ENCODE data around the gene LTBR.
"Not testable (repeated sequence)": the region's sequence is repeated elsewhere in the genome, so short reads cannot be mapped to it uniquely, and the experiment has no call there.

LTBR gene

GRCh38 chr12:6424008-6424347 is 40.0 kb downstream of the LTBR start:
- DNase-seq, result no peak
- no peak for TF ChIP-seq CTCF (IDR thresholded peaks at IDR 0.05; ENCODE audit: low read depth, low read length, missing control alignments)
- H3K4me3 ChIP-seq (ENCODE audit: low read depth, low read length), result no peak overlapping the region
- H3K36me3 ChIP-seq (replicated peaks), result no peaks in the 10 kb centered on the region
- no peaks in the 10 kb centered on the region for H3K27me3 ChIP-seq (replicated peaks)
- H3K27ac ChIP-seq, result no peak overlapping the region
- in situ Hi-C loops (cut with HindIII; ENCODE audit: low pct_ligation_motif_present, low sequenced_read_pairs), result no loop called here

DNA sequence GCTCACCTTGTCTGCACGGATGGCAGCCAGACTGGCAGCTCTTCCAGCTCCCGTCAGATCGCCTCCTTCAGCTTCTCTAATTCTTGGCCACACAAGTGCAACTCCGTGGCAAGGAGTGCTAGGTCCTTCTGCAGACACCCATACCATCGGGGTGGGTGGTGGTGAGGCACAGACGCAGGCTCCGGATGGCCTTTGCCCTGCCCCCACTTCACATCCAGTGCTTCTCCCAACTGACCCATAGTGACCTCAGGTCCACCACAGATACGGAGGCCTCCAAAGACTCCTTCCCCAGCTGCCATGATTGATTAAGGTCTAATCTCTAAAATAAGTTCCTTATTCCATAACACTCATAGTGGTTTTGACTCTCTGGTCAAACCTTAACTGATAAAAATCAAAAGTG is 40.9 kb downstream of the LTBR start:
- Histone ChIP-seq H3K4me3 (ENCODE audit: low read depth, low read length) (no peak overlapping the region), H3K36me3 (replicated peaks) (no peaks in the 10 kb centered on the region), H3K27ac (no peak overlapping the region), H3K27me3 (replicated peaks) (no peaks in the 10 kb centered on the region)
- DNase-seq, result no peak
- in situ Hi-C loops (cut with HindIII; ENCODE audit: low pct_ligation_motif_present, low sequenced_read_pairs), result no loop called here
- no peak for TF ChIP-seq CTCF (IDR thresholded peaks at IDR 0.05; ENCODE audit: low read depth, low read length, missing control alignments)

DNA sequence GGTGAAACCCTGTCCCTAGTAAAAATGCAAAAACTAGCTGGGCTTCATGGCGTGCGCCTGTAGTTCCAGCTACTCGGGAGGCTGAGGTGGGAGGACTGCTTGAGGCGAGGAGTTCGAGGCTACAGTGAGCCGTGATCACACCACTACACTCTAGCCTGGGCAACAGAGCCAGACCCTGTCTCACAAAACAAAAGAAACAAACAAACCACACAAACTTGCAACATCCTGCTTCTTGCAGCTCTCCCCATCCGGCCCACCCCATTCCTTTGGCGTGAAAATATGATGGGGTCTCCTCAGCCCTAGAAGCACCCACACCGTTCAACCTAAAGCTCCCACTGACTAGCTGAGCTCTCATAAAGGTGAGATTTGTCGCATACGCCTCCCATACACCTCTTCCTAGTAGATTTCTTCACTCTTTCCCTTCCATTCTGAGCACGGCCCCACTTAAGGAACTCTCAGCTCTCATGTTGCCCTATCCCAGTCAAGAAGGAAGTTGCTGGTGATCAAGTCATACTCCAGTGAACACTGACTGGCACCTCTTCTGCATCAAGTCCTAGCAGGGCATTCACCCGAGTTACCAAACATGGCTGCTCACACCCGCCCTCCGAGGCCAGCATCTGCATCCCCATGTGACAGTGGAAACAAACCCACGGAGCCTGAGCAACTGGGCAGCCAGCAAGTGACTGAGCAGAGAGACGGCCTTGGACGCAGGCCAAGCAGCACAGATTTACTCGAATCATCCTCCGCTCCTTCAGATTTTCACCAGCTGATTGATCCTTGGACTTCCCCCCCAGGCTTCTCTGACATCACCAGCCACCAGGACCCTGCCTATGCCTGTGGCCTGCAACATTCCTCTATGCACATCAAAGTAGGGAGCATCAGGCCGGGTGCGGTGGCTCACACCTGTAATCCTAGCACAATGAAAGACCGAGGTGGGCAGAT is 41.9 kb downstream of the LTBR start:
- no peaks in the 10 kb centered on the region for H3K27me3 ChIP-seq (replicated peaks)
- H3K4me3 ChIP-seq (ENCODE audit: low read depth, low read length), result no peak overlapping the region
- DNase-seq, result no peak
- in situ Hi-C loops (cut with HindIII; ENCODE audit: low pct_ligation_motif_present, low sequenced_read_pairs), result no loop called here
- H3K27ac ChIP-seq, result no peak overlapping the region
- TF ChIP-seq CTCF (IDR thresholded peaks at IDR 0.05; ENCODE audit: low read depth, low read length, missing control alignments), result no peak
- no peaks in the 10 kb centered on the region for H3K36me3 ChIP-seq (replicated peaks)

DNA sequence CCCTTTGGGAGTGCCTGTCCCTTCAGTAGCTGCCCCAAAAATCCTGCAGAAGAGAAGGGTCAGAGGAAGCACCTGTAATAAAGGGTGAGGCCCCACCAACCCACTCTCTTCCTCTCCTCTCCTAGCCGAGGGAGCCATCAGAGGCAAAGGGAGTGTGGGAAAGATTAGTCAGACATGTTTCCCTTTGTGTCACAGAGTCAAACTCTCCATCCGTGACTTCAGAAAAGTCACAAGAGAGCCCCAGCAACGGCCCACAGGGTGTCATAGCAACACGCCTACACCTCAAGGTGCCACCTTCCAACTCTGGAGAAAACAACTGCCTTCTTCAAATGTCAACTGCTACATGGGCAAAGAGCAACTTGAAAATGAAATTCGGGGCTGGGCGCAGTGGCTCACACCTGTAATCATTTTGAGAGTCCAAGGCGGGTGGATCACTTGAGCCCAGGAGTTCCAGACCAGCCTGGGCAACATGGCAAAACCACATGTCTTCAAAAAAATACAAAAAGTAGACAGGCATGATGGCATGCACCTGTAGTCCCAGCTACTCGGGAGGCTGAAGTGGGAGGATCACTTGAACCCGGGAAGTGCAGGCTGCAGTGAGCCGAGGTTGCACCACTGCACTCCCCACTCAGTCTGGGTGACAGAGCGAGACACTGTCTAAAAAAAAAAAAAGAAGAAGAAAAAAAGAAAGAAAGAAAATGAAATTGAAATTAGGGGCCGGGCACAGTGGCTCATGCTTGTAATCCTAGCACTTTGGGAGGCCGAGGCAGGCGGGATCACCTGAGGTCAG is 43.1 kb downstream of the LTBR start:
- in situ Hi-C loops (cut with HindIII; ENCODE audit: low pct_ligation_motif_present, low sequenced_read_pairs), result no loop called here
- Histone ChIP-seq H3K27ac (no peak overlapping the region), H3K4me3 (ENCODE audit: low read depth, low read length) (no peak overlapping the region), H3K36me3 (replicated peaks) (no peaks in the 10 kb centered on the region), H3K27me3 (replicated peaks) (no peaks in the 10 kb centered on the region)
- DNase-seq, result no peak
- no peak for TF ChIP-seq CTCF (IDR thresholded peaks at IDR 0.05; ENCODE audit: low read depth, low read length, missing control alignments)

GRCh38 chr12:6427796-6428195 is 43.8 kb downstream of the LTBR start:
- H3K27ac ChIP-seq; in situ Hi-C loops (cut with HindIII; ENCODE audit: low pct_ligation_motif_present, low sequenced_read_pairs); DNase-seq: not testable (repeated sequence)

DNA sequence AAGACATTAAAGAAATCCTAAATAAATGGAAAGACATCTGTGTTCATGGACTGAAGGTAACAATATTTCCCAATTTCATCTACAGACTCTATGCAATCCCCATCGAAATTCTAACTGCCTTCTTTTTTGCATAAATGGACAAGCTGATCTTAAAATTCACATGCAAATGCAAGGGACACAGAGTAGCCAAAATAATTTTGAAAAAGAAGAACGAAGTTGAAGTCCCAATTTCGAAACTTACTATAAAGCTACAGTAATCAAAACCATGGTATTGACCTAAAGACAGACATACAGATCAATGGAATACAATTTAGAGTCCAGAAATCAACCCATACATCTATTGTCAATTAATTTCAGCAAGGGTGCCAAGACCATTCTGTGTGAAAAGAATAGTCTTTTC is 44.4 kb downstream of the LTBR start:
- Histone ChIP-seq H3K27ac (no peak overlapping the region), H3K36me3 (replicated peaks) (no peaks in the 10 kb centered on the region), H3K27me3 (replicated peaks) (no peaks in the 10 kb centered on the region), H3K4me3 (ENCODE audit: low read depth, low read length) (no peak overlapping the region)
- in situ Hi-C loops (cut with HindIII; ENCODE audit: low pct_ligation_motif_present, low sequenced_read_pairs), result no loop called here
- no peak for DNase-seq
- TF ChIP-seq CTCF (IDR thresholded peaks at IDR 0.05; ENCODE audit: low read depth, low read length, missing control alignments), result no peak

More at GRCh38 chr12:6427796-6428195, 43.8 kb downstream of the LTBR start:
- not testable (repeated sequence) for H3K36me3 ChIP-seq (replicated peaks); H3K4me3 ChIP-seq (ENCODE audit: low read depth, low read length); H3K27me3 ChIP-seq (replicated peaks)
